ENCODE measurements around the gene EML1.
A peak's percentile ranks its signal among the peaks of the same experiment; 100 is the strongest.

The EML1 gene

DNA sequence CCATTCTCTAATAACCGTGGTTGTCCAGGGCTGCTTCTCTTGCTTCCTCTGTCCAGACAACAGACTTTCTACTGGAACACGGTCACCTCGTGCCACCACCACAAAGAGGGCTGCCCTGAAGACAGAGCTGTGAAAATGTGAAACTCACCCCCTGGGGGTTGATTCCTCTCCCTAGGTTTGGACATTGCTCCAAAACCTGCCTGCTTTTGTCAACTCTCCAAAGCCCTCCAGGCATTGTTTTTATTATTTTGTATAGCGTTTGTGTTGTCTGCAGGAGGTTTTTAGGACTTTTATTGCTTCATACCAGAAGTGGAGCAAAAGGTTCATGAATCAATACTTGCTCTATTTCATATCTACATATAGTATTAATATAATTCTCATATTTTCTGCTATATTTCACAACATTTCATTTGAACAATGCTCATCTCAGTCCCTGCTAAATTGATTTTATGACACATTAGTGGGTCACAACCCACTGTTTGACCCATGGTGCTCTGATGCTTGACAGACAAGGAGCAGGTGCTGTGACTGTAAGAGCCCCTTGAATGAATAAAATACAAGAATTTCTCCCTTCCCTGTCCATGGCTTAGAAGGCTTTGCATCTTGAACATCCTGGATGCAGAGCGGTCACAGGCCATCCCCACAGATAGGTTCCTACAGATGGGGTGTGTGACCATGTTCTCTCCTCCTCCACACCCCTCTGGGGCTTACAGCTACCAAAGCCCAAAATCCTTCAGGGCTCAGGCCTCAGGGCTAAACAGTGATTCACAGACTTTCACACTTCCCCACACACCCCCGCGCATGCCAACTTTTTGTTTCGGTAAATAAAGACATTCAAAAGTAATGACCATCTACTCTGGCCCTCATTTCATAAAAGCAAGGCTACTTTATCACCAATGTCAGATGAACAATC lies 20.6 kb upstream of the EML1 start:
- Histone ChIP-seq H3K27me3 (replicated peaks in 2 of 5; ENCODE audit: control insufficient read depth in 4 of 5, insufficient read depth in 5 of 5, low read length in 4 of 5) (peaks cover 0 to 65% (median 15%) of the 10 kb centered on the region in 5 experiments), H3K36me3 (ENCODE audit: control insufficient read depth in 4 of 4, insufficient read depth in 4 of 4, low read length in 3 of 4) (no peaks in the 10 kb centered on the region), H3K4me3 (ENCODE audit: control insufficient read depth in 1 of 7, extremely low read depth in 1 of 7, insufficient read depth in 4 of 7, low read depth in 2 of 7, low read length in 6 of 7) (no peak overlapping the region), H3K4me1 (ENCODE audit: control extremely low read depth in 1 of 4, control insufficient read depth in 4 of 4, insufficient read depth in 4 of 4, low read length in 3 of 4) (peaks cover 0 to 4% (median 0%) of the 10 kb centered on the region in 4 experiments), H3K9me3 (ENCODE audit: control extremely low read depth in 1 of 5, control insufficient read depth in 4 of 5, insufficient read depth in 2 of 5, low read depth in 1 of 5, low read length in 4 of 5) (peaks cover 0 to 9% (median 0%) of the 10 kb centered on the region in 5 experiments), H3K27ac (ENCODE audit: insufficient read depth in 1 of 2, low read depth in 1 of 2, low read length in 2 of 2, poor library complexity in 1 of 2, severe bottlenecking in 2 of 2) (no peak overlapping the region)
- DNase-seq: no peak
- WGBS (ENCODE audit: insufficient coverage): 100% methylated on average over 7 of the region's 8 CpGs
- ChIA-PET POLR2A (no interaction called here), CTCF (no interaction called here)

DNA sequence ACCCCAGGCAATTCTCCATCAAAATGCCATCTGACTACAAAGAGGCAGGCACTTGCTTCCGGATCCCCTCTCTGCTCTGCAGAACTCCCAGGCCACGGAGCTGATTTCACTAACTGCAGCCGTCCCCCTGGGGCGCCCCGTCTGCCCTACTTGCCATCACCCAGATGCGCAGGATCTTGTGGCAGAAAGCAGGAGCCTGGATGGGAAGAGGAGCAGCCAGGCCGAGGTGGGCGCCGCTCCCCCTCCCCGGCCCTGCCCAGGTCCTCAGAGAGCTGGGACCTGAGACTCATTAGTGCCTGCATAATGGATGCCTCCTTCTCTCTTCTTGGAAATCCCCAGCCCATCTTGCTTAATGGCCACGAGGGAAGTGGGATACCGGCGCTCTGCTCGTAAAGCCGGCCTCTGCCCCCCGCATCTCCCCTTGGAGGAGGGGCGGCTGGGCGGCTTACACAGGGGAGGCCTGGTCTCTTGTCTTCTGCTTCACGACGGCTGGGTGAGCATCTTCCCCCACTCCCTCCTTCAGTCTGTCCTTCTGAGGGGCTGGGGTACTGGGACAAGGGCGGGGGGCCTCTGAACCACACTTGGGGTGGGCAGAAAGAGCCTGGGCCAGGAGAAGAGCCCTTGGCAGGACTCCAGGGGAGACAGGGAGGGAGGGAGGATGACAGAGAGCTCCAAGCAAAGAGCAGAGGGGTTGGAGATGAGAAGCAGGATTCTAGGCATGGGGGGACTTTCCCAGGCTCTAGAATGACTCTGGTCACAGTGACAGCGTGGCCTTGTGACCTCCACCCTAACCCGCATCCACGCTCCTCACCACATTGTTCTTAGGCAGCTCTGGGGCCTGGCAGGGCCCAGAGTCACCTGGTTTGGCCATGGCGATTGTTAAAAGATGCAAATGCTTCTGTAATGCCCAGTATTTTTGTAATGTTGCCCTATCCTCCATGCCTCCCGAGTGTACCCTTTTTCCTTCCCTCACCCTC lies 19.4 kb upstream of the EML1 start:
- H3K27me3 ChIP-seq (replicated peaks in 2 of 5; ENCODE audit: control insufficient read depth in 4 of 5, insufficient read depth in 5 of 5, low read length in 4 of 5): peaks cover 0 to 67% (median 19%) of the 10 kb centered on the region in 5 experiments
- H3K4me3 ChIP-seq (ENCODE audit: control insufficient read depth in 1 of 7, extremely low read depth in 1 of 7, insufficient read depth in 4 of 7, low read depth in 2 of 7, low read length in 6 of 7): no peak overlapping the region
- DNase-seq: no peak
- H3K9me3 ChIP-seq (ENCODE audit: control extremely low read depth in 1 of 5, control insufficient read depth in 4 of 5, insufficient read depth in 2 of 5, low read depth in 1 of 5, low read length in 4 of 5): peaks cover 0 to 14% (median 3%) of the 10 kb centered on the region in 5 experiments
- no peak overlapping the region for H3K27ac ChIP-seq (ENCODE audit: insufficient read depth in 1 of 2, low read depth in 1 of 2, low read length in 2 of 2, poor library complexity in 1 of 2, severe bottlenecking in 2 of 2)
- CTCF ChIA-PET: interaction anchor here (0.8 to 2.1 kb wide), 3 partner anchors 17 to 44 kb away, joined by 3 to 6 read pairs (median 3); no protein-coding TSS in a partner anchor
- POLR2A ChIA-PET: interaction anchor here (0.6 kb wide), 1 partner anchor 9 kb away, joined by 3 read pairs; no protein-coding TSS in a partner anchor
- peaks cover 0 to 4% (median 0%) of the 10 kb centered on the region in 4 experiments for H3K4me1 ChIP-seq (ENCODE audit: control extremely low read depth in 1 of 4, control insufficient read depth in 4 of 4, insufficient read depth in 4 of 4, low read length in 3 of 4)
- 99% methylated on average over 24 of the region's 26 CpGs for WGBS (ENCODE audit: insufficient coverage)
- no peaks in the 10 kb centered on the region for H3K36me3 ChIP-seq (ENCODE audit: control insufficient read depth in 4 of 4, insufficient read depth in 4 of 4, low read length in 3 of 4)

DNA sequence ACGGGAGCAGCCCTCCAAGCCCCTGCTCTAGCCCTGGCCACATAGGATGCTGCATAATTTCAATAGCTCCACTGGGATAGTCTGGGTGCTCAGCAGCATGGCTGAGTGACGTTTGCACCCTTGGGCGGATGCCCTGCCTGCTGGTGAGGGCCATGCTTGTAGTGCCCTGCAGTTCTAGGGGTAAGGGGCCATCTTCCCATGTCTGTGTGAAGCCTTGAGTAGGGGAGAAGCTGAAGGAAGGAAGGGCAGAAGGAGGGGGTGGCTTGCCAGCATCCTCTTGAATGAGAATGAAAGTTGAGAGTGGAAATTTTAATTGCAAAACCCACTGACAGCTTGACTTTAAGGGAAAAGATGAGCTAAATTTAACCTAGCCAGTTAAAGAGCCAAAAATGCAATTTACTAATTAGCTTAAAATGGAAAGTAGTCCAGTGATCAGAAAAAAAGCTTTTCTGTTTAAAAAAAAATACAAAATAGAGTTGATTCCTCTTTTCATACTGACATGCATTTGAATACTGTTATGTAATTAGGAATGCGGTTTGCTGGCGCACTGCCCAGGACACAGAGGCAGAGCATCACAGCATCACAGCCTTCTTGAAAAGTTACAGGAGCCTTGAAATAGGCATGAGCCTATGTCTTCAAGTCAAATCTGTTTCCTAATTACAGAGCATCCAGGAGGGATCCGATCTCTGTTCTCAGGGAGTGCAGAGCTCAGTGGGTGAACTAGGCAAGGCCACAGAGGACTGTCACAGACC lies 18.5 kb upstream of the EML1 start:
- Histone ChIP-seq H3K36me3 (ENCODE audit: control insufficient read depth in 4 of 4, insufficient read depth in 4 of 4, low read length in 3 of 4) (no peaks in the 10 kb centered on the region), H3K27ac (ENCODE audit: insufficient read depth in 1 of 2, low read depth in 1 of 2, low read length in 2 of 2, poor library complexity in 1 of 2, severe bottlenecking in 2 of 2) (no peak overlapping the region), H3K9me3 (ENCODE audit: control extremely low read depth in 1 of 5, control insufficient read depth in 4 of 5, insufficient read depth in 2 of 5, low read depth in 1 of 5, low read length in 4 of 5) (peaks cover 0 to 16% (median 8%) of the 10 kb centered on the region in 5 experiments), H3K4me1 (ENCODE audit: control extremely low read depth in 1 of 4, control insufficient read depth in 4 of 4, insufficient read depth in 4 of 4, low read length in 3 of 4) (peaks cover 0 to 4% (median 0%) of the 10 kb centered on the region in 4 experiments), H3K4me3 (ENCODE audit: control insufficient read depth in 1 of 7, extremely low read depth in 1 of 7, insufficient read depth in 4 of 7, low read depth in 2 of 7, low read length in 6 of 7) (no peak overlapping the region), H3K27me3 (replicated peaks in 2 of 5; ENCODE audit: control insufficient read depth in 4 of 5, insufficient read depth in 5 of 5, low read length in 4 of 5) (peaks cover 0 to 65% (median 17%) of the 10 kb centered on the region in 5 experiments)
- ChIA-PET POLR2A (interaction anchor here (0.6 kb wide), 1 partner anchor 193 kb away, joined by 4 read pairs; no protein-coding TSS in a partner anchor), CTCF (interaction anchor here (0.8 to 2.1 kb wide), 3 partner anchors 16 to 45 kb away, joined by 3 to 6 read pairs (median 3); no protein-coding TSS in a partner anchor)
- DNase-seq: peak in 2 of 3 donors; percentile 73 to 75
- WGBS (ENCODE audit: insufficient coverage): 57% methylated on average over 5 of the region's 6 CpGs

DNA sequence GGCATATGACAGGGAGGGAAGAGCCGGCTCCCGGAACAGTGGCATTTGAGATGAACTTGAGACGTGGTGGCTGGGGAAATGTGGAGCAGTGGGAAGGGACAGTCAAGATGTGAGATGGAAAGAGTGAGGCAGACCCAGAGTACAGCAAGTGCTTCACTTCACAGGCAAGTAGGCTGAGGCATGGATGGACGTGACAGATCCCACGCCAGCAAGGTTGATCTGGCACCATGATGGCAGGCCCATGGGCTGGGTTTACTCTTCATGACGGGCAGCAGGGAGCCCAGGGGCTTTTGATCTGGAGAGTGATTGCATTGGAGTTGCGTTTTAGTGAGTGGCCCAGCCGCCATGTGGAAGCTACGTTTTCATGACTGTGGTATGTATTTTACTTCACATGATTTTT lies 17.9 kb upstream of the EML1 start:
- no peak overlapping the region for H3K4me3 ChIP-seq (ENCODE audit: control insufficient read depth in 1 of 7, extremely low read depth in 1 of 7, insufficient read depth in 4 of 7, low read depth in 2 of 7, low read length in 6 of 7)
- no peak for DNase-seq
- H3K27me3 ChIP-seq (replicated peaks in 2 of 5; ENCODE audit: control insufficient read depth in 4 of 5, insufficient read depth in 5 of 5, low read length in 4 of 5): peaks cover 0 to 65% (median 17%) of the 10 kb centered on the region in 5 experiments
- H3K36me3 ChIP-seq (ENCODE audit: control insufficient read depth in 4 of 4, insufficient read depth in 4 of 4, low read length in 3 of 4): no peaks in the 10 kb centered on the region
- WGBS (ENCODE audit: insufficient coverage): 92% methylated on average over 8 of the region's 9 CpGs
- H3K9me3 ChIP-seq (ENCODE audit: control extremely low read depth in 1 of 5, control insufficient read depth in 4 of 5, insufficient read depth in 2 of 5, low read depth in 1 of 5, low read length in 4 of 5): peaks cover 0 to 21% (median 10%) of the 10 kb centered on the region in 5 experiments
- ChIA-PET POLR2A (no interaction called here), CTCF (interaction anchor here (1.1 to 2.1 kb wide), 4 partner anchors 15 to 45 kb away, joined by 3 to 6 read pairs (median 4); no protein-coding TSS in a partner anchor)
- peaks cover 0 to 4% (median 0%) of the 10 kb centered on the region in 4 experiments for H3K4me1 ChIP-seq (ENCODE audit: control extremely low read depth in 1 of 4, control insufficient read depth in 4 of 4, insufficient read depth in 4 of 4, low read length in 3 of 4)
- H3K27ac ChIP-seq (ENCODE audit: insufficient read depth in 1 of 2, low read depth in 1 of 2, low read length in 2 of 2, poor library complexity in 1 of 2, severe bottlenecking in 2 of 2): no peak overlapping the region

DNA sequence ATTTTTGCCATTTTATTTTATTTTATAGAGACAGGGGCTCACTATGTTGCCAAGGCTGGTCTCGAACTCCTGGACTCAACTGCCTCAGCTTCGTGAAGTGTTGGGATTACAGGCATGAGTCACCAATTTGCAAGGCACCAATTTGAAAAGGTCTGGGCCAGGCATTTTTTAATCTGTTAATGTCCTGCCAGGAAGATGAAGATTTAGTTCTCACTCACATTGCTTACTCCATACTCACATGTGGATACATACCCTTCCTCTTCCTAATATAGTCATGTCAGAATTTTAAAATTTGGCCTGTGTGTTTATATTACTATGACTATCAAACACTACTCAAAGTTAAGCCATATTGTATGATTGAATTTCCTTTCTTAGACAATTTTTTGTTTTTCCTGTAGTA lies 15.3 kb upstream of the EML1 start:
- peaks cover 0 to 74% (median 21%) of the 10 kb centered on the region in 5 experiments for H3K27me3 ChIP-seq (replicated peaks in 2 of 5; ENCODE audit: control insufficient read depth in 4 of 5, insufficient read depth in 5 of 5, low read length in 4 of 5)
- peaks cover 0 to 21% (median 10%) of the 10 kb centered on the region in 5 experiments for H3K9me3 ChIP-seq (ENCODE audit: control extremely low read depth in 1 of 5, control insufficient read depth in 4 of 5, insufficient read depth in 2 of 5, low read depth in 1 of 5, low read length in 4 of 5)
- no peak overlapping the region for H3K4me3 ChIP-seq (ENCODE audit: control insufficient read depth in 1 of 7, extremely low read depth in 1 of 7, insufficient read depth in 4 of 7, low read depth in 2 of 7, low read length in 6 of 7)
- POLR2A ChIA-PET: no interaction called here
- peaks cover 0 to 4% (median 0%) of the 10 kb centered on the region in 4 experiments for H3K4me1 ChIP-seq (ENCODE audit: control extremely low read depth in 1 of 4, control insufficient read depth in 4 of 4, insufficient read depth in 4 of 4, low read length in 3 of 4)
- 100% methylated on average over 2 of the region's 2 CpGs for WGBS (ENCODE audit: insufficient coverage)
- CTCF ChIA-PET: no interaction called here
- H3K36me3 ChIP-seq (ENCODE audit: control insufficient read depth in 4 of 4, insufficient read depth in 4 of 4, low read length in 3 of 4): no peaks in the 10 kb centered on the region
- DNase-seq: no peak
- H3K27ac ChIP-seq (ENCODE audit: insufficient read depth in 1 of 2, low read depth in 1 of 2, low read length in 2 of 2, poor library complexity in 1 of 2, severe bottlenecking in 2 of 2): no peak overlapping the region

DNA sequence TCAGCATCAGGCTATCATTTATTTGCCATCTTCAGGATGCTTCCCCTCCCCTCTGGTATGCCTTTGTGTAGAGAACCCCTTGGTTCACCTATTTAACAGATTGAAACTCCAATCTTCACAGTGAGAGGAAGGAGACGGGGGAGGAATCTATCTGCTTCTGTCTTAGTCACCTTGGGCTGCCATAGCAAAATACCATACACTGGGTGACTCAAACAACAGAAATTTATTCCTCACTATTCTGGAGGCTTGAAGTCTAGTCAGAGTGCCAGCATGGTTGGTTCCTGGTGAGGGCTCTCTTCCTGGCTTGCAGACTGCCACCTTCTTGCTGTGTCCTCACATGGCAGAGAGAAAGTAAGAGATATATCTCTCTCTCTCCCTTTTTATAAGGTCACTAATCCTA lies 13.5 kb upstream of the EML1 start:
- peaks cover 0 to 21% (median 10%) of the 10 kb centered on the region in 5 experiments for H3K9me3 ChIP-seq (ENCODE audit: control extremely low read depth in 1 of 5, control insufficient read depth in 4 of 5, insufficient read depth in 2 of 5, low read depth in 1 of 5, low read length in 4 of 5)
- WGBS (ENCODE audit: insufficient coverage): no CpG with 5 or more reads among the region's 1 CpG
- no peak overlapping the region for H3K4me3 ChIP-seq (ENCODE audit: control insufficient read depth in 1 of 7, extremely low read depth in 1 of 7, insufficient read depth in 4 of 7, low read depth in 2 of 7, low read length in 6 of 7)
- peaks cover 0 to under 1% (median 0%) of the 10 kb centered on the region in 4 experiments for H3K4me1 ChIP-seq (ENCODE audit: control extremely low read depth in 1 of 4, control insufficient read depth in 4 of 4, insufficient read depth in 4 of 4, low read length in 3 of 4)
- DNase-seq: no peak
- peaks cover 0 to 66% (median 19%) of the 10 kb centered on the region in 5 experiments for H3K27me3 ChIP-seq (replicated peaks in 2 of 5; ENCODE audit: control insufficient read depth in 4 of 5, insufficient read depth in 5 of 5, low read length in 4 of 5)
- H3K27ac ChIP-seq (ENCODE audit: insufficient read depth in 1 of 2, low read depth in 1 of 2, low read length in 2 of 2, poor library complexity in 1 of 2, severe bottlenecking in 2 of 2): no peak overlapping the region
- ChIA-PET CTCF (no interaction called here), POLR2A (no interaction called here)
- no peaks in the 10 kb centered on the region for H3K36me3 ChIP-seq (ENCODE audit: control insufficient read depth in 4 of 4, insufficient read depth in 4 of 4, low read length in 3 of 4)

Measured in common myeloid progenitor, CD34-positive (primary cell).